ENCODE measurements around the gene AGAP1.

Gene AGAP1

DNA sequence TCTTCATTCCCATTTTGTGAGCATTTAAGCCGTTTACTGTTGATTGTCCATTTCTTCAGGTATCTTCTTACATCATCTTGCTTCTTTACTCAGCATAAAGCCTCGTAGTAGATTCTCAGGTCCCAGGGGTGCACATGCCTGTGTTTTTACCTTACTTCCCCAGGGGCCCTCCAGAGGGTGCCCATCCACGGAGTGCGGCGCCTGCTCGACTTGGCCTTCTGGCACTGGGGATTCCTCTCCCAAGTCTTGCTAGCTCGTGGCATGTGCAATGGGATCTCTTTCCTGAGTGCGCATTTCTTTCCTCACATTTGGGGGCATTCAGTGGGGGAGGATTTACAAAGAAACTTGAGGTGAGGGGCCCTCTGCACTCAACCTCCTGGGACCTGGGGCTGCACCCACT lies 148.1 kb downstream of the AGAP1 start:
- DNase-seq, result no peak

DNA sequence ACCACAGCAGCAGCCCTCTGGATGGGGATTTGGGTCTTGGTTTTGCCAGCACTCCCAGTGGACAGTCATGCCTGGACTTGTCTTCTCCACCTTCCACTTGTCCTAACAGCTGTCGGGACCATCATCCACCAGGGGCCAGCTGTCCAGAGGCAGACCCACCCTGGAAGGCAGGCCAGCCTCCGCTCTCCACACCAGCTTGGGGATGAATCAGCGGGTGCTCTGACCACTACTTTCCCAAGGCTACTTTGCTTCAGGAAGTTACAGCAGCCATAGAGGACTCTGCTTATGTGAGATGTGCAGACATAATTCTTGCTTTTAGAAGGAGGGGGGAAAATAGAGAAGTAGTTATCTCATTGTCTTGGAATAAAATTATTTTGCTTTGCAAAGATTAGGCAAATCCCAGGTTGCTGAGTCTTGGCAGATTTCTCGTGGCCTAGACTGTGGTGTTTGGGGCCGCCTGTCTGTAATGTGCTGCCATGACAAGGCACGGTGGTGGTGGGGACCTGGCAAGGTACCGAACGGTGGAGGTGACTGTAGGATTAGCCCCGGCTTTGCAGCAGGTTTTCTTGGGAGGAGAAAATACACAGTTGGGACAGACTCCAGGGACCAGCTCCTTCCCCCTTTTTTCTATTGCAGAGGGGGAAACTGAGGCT lies 148.7 kb downstream of the AGAP1 start:
- DNase-seq, result no peak

DNA sequence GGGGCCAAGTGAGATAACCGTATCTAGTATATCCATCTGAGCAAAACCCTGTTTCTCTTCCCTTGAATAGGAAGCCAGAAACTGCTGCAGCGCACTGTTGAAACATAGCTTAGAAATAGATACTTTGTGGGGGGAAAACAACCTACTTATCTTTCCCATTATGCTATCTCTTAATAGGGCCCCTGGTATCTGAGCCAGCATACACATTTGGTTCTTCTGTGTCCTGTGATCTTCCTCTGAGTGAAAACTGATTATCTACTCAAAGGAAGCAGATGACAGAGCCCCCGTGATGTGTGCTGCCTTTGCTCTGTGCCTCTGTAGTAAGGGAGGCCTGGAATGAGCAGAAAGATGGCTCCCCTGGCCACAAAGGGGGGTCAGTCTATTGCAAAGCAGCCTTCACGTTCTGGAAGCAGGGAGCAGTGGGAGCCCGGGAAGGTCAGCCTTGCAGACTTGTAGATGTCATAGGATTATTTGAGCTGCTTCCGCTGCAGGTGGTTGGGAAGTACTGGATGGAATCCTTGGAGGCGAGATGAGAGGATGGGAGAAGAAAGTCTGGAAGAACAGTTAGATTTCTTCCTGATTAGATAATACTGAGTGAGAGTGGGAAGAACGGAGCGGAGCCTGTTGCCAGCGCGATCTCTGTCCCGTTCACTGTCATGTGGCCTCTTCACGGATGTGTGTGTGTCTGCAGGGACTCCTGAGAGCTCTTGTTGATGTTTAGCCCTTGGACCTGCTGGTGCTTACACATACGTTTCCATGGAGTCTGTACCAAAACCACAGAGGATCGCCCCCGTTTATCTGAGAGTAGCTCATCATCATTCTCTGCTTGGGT lies 150.1 kb downstream of the AGAP1 start:
- DNase-seq, result no peak

DNA sequence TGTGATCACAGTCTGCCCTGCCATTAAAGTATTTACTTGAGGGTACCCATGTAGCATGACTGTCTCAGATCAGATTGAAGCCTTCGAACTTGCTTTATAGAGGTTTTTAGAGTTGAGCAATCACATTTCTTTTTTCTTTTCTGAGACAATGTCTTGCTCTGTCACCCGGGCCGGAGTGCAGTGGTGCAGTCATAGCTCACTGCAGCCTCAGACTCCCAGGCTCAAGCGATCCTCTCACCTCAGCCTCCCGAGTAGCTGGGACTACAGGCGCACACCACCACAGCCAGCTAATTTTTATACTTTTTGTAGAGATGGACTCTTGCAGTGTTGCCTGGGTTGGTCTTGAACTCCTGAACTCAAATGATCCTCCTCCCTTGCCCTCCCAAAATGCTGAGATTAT lies 153.4 kb downstream of the AGAP1 start:
- DNase-seq, result no peak

DNA sequence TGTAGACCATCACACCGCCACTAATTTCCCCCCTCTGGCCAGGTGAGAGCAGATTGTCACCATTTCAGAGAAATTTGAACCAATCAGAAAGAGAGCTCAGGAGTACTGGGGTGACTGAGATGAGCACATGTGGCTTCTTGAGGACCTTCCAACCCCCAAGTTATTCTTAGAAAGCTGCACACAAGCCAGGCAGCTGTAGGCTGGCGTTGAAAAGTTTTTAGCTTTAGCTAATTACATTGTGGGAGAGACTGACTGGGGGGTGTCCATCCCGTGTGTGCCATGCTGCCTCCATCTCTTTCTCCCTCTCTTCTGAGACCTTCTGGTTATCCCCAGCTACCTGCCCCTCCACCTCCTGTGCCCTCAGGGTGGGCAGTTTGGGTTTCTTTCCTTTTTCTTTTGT lies 154.0 kb downstream of the AGAP1 start:
- DNase-seq, result no peak

DNA sequence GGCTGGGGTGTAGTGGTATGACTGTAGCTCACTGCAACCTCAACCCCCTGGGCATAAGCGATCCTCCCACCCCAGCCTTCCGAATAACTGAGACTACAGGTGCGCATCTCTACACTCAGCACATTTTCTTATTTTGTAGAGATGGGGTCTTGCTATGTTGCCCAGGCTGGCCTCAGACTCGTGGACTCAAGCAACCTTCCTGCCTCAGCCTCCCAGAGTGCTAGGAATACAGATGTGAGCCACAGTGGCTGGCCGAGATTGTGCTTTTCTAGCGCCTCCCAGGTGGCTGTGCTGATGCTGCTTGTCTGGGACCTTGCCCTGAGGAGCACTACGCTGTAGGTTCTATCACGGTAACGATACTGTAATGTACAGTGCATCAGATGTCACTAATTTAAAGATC lies 155.6 kb downstream of the AGAP1 start:
- no peak for DNase-seq

DNA sequence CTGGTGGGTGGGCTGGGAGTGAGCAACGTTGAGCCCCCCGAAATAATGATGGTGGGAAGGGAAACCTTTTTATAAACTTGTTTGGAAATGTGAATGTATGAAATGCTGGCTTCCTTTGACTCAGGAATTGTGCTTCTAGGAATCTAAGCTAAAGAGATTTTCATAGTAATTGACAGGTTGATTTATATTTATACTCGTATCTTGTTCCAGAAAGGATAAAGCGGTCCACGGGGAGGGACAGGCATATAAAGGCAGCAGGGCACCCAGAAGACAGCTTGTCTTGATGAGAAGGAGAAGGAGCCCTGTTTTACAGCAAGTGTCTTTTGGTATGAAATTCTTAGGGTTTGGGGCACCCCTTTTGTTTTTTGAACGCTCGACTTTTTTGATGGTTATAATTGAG lies 157.8 kb downstream of the AGAP1 start:
- no peak for DNase-seq

DNA sequence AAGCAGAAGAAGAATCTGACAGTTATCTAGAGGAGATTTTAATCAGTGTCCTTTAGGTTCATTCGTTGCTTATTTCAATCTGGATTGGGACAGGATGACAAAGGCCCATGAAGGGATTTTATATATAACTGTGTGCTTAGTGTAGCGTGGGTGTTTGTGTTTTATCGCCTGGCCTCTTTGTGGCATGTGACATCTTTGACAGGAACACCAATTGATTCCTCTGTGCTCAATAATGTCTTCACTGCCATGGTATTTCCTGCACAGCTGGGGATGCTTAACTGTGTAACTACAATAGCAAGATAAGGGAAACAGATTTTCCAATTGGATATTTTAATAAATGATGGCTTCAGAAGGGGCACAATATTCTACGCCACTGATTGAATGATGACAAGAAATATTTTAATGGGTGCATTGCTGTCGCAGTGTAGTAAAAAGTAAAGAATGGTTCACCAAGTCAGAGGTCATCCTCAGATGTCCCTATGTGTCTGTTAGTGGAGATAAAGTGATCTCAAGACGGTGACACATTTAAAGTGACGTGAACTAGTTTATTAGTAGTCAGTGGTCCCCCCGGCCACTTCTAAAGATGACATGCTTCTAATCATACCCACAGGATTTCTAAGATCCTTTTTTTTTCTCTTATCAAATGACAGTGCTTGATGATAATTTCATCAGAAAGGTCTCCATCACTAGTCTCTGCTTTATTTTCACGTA lies 160.4 kb downstream of the AGAP1 start:
- DNase-seq, result no peak

DNA sequence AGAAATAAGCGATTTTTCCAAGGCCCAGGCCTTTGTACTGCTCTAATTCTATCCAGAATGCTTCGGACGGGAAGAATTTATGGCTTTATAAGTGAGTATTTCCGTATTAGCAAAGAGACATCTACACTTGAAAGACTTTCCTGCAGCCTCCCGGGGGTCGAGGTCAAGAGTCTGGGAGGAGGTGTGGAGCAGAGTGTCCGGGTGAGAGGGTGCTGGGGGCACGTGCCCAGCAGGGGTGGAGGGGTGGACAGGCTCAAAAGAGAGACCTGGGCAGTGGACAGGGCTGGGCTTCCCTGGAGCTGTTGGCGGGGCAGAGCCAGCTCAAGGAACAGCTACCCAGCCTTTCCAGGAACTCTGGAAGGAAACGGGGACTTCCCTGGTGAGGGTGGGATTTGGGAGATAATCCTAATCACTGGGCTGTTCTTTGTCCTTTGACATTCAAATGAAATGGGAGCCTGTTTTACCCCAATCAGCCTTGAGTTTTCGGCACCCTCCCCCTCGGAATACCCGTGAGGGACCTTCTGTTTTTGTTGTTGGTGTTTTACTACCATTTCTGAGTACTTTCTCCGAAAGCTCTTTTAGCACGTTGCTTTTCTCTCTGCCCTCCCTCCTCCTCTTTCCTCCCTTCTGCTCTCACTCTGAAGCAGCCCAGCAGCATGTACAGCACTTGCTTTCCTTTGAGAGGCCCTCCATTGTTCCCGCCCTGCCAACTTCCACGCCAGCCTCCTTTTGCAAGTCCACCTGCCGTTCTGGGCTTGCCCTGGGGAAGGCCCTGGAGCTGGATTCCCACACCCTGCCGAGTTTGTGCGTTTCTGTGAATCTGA lies 164.7 kb downstream of the AGAP1 start:
- no peak for DNase-seq

DNA sequence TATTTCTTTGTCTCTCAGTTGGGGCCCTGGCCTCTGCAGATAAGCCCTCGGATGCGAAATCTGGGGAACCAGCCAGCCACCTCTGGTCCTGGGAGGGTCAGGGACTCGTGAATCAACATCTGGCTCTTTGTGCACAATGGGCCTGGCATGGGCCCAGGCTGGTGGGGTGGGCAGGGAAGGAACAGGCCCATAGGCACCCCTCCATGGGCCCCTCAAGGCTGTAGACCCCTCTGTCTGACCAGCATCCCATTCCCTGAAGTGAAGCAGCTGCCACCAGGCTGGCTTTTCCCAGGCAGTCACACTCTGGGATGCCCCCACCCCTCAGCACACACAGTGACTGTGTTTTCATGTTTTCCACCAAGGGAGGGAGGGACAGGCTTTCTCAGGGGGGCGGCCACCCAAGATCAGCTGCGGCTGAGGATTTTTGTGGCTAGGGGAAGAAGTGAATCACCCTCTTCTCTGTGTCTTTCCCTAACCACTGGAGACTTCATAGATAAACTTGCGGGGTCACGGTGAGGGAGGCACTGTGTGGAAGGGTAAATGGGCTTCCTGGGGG lies 166.0 kb downstream of the AGAP1 start:
- DNase-seq, result no peak

DNA sequence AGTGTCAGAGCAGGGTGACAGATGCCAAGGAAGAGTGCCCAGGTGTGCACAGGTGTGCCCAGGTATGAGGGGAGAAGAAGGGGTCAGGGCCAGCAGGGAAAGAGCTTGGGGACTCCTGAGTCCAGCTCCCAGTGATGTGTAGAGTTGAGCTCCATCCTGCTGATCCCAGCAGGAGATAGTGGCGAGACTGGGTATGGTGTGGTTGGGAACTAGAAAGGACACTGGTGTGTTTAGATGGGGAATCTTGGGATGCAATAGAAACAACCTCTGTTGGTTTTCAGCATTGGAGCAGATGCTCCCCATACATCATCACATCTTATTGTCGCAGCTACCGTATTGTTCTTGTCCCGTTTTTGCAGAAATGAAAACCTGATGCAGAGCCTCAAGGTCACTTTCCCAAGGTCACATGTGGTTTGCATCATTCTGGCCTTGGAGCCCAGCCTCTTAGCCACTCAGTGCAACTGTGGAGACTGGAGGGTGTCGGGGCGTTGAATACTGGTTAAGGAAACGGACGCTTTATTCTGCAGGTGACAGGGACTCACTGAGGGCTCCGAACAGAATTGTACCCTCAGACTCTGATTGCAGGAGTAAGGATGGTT lies 166.7 kb downstream of the AGAP1 start:
- DNase-seq, result no peak

DNA sequence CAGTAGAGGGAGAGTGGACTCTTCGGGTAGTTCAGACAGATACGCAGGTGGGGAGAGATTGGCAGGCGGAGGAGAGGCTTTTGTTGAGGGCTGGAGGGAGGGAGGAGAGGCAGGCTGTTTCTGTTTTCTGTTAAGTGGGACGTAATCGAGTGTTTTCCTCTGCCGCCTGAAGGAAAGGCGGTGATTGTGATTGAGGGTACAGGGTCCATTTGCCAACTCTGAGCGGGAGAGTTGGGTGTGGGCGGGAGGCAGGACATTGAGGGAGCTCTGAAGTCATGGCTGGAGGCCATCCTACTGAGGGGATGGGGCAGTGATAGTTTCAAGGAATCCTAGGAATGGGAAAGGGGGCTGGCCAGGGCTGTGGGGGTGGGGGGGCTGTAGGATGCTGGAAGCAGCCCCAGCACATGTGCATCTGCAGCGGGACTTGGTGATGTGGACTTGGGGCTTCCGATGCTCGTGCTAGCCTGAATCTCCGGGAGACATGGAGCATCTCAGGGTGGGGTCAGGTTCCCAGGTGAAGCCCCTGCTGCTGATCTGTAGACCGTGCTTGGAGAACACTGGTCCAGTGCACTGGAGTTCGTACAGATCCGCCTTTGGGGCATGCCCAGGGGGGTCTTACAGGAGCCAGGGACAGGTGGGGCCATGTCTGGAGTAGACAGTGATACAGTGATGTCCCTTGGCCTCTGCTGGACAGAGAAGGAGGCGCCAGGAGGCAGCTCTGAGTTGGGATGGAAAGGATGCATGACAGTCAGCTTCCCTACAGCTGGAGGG lies 167.5 kb downstream of the AGAP1 start:
- no peak for DNase-seq

DNA sequence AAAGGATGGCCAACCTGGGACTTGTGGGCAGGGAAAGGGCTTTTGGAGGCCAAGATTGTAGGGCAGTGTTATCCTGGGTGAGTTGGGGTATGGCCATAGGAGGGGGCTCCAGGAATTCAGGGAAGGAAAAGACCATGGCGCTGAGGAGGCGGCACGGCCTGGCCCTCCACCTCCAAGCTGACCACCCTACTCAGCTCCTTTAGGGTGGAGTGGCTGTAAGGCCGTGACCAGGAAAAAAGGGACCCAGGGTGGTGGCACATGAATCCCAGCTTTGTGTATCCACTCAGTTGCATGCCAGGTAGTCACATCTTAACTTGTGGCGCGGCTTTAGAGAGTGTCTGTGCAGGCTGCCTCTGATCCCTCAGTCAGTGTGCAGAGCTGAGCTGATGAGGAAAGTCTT lies 168.1 kb downstream of the AGAP1 start:
- no peak for DNase-seq

DNA sequence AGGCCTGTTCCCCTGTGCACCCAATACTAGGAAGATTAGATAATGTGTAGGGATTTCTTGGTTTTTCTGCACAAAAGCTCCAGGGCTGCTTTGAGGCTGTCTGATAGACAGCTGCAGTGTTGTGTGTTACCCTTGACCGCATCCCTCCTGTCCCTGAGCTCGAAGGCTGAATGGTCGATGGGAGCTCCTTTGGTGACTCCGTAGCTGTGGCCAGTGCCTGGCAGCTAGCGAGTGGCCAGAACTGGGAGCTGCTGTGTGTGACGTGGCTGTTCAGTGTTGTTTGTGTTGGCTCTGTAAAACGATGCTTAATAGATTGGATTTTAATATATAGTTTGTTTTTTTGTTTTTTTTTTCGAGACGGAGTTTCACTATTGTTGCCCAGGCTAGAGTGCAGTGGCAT lies 170.0 kb downstream of the AGAP1 start:
- no peak for DNase-seq

DNA sequence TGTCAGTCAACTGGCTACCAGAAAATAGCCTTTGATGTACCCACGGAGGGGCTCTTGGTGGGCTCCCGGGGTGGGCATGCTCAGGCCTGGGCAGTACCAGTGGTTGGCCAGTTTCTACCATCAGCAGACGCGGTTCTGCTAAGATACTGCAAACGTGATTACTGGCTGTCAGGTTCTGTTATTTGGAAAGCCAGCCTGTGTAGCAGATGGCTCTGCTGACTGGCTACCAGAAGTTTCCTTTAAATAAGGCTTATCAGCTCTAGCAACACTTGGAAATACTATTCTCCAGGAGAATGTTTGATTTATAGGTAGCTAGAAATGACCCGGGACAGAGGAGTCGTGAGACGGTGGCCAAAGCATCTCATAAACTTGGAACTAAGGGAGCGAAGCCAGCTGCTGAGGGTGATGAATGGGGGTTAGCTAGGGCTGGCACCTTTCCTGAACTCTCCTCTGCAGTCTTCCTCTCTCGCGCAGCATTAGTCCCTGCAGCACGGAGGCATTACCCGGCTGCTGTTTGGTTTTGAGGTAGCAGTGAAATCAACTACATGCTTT lies 171.9 kb downstream of the AGAP1 start:
- DNase-seq, result no peak

DNA sequence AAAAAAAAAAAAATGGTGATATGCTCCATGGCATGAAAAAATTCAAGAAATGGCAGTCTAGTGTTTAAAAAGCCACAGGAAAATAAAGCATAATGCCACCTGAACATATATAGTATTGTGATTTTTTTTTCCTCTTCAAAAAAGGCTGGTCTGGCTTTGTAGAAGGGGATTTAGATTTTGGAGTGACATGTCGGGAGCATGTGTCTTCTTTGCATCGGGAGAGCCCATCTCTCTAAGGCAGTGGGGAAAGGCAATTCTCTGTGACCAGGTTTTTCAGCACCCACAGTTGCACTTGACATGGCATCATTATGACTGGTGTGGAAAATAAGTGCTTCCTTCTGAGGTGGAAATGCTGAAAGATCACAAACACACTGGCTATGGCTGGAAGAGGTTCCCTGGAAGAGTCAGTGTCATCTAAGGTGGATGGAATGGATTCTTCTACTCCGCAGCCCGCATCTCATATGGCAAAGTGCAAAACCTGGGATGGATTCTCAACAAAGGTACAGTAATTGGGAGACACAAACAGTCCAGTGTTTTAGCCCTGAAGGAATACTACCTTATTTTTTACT lies 172.5 kb downstream of the AGAP1 start:
- no peak for DNase-seq

DNA sequence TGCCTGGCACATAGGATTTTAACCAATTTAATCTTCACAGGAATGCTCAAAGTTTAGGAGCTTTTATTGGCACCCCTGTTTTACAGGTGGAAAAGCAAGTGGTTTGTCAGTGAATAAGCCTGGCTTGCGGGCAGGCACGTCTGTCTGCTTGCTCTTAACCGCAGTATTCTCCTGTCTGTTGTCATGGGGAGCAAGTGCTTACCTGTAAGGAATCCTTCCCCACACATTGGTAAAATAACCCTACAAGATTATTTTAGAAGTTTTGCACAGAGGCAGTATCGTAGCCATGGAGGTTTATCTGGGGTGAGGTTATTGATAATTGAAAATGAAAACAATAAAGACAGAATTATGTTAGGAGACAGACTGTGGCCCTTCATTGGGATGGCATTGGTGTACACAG lies 174.9 kb downstream of the AGAP1 start:
- no peak for DNase-seq

DNA sequence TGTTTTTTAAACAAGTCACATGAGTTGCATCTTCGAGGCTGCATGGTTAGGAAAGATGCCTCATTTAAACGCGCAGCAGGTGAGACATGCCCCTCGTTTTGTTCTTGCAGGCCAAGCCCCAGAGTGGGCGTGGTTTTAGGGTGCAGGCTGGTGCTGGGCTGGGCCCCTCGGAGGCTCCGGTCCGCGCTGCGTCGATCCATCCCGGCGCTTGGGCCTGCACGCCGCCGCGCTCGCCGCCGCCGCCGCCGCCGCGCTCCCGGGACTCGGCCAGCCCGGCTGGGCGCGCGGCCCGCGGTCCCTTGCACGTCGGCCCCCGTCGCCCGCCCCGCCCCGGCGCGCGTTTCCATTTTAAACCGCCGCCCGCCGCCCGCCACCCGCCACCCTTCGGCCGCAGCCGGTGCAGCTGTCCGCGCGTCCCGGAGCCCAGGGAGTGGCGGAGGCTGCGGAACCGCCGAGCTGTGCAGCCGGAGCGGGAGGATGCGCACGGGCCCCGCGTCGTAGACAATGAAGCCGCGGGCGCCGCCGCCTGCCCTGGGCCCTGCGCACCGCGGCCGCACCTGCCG lies 175.5 kb downstream of the AGAP1 start:
- DNase-seq, result peak; percentile 31

DNA sequence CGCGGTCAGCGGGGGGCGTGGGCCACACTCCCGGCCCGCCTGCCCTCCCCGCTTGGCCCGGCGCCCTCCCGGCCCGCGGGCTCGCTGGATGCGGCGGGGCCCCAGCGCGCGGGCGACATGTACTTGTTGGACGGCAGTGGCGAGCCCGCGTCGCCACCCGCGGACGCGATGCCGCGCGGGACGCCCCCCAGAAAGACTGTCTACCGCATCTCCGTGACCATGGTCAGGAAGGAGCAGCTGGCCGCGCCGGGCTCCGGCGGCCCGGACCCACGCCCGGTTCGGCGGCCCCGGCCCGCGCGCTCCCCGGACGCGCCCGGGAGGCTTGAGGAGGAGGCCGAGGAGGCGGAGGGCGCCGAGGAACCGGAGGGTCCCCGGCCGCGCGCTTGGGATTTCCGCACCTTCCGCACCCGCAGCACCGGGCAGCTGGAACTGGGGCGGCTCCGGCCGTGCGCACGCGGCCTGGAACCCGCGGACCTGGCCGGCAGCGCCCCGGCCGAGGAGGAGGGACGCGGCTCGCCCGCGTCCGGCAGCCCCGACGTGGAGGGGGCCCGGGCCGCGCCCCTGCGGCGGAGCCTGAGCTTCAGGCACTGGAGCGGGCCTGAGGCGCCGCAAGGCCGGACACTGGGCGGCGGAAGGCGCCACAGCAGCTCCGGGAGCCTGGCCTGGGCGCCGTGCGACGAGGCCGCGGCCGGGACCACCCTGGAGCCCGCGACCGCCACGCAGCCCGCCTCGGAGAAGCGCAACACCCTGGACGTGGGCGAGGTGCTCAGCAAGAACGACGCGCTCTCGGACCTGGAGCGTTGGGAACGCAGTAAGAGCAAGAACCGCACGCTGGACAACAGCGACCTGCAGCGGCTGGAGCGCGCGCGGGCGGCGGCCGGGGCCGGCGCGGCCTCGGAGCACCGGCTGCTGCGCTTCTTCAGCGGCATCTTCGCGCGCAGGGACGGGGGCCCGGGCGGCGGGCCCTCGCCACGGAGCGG lies 176.4 kb downstream of the AGAP1 start:
- DNase-seq, result no peak
